Activated CD4-positive, alpha-beta T cell treated with anti-CD3 and anti-CD28 coated beads, Interleukin-2, amount 10 ng/mL, durations not matched to agents 7 days and 5 days (primary cell): ENCODE data around the gene EIF2B1. TPM values are rescaled to one million over a fixed set of nuclear protein-coding genes. Genes with fewer than 3 reads are reported as not detected.
"Not testable (repeated sequence)": the region's sequence is repeated elsewhere in the genome, so short reads cannot be mapped to it uniquely, and the experiment has no call there.

Source experiments
- CTCF ChIA-PET: fragments of 350-600 bp; sonication (Branson Sonifier 250); formaldehyde crosslinking; loops from one replicate; lab custom pipeline; 2021; ENCODE audit warnings: antibody characterized with exemption; lab: Charles Lee
- POLR2A ChIA-PET: fragments of 350-600 bp; sonication (Branson Sonifier 250); formaldehyde crosslinking; loops from one replicate; lab custom pipeline; 2021; ENCODE audit warnings: antibody characterized with exemption; lab: Charles Lee
- DNase-seq: peaks from one replicate; pipeline ENCODE4 v3.0.0-alpha.2; 2020
- H3K27ac Mint-ChIP-seq: one replicate; pipeline ENCODE4 v1.8.0; 2021; ENCODE audit warnings: mild to moderate bottlenecking, moderate library complexity, mixed read lengths
- H3K27me3 Mint-ChIP-seq: one replicate; pipeline ENCODE4 v1.8.0; 2021; ENCODE audit warnings: mixed read lengths
- H3K36me3 Mint-ChIP-seq: one replicate; pipeline ENCODE4 v1.8.0; 2021; ENCODE audit warnings: low read depth, mixed read lengths
- H3K4me1 Mint-ChIP-seq: one replicate; pipeline ENCODE4 v1.8.0; 2021; ENCODE audit warnings: mixed read lengths
- H3K4me3 Mint-ChIP-seq: one replicate; pipeline ENCODE4 v1.8.0; 2021; ENCODE audit warnings: mild to moderate bottlenecking, moderate library complexity, mixed read lengths
- H3K9me3 Mint-ChIP-seq: one replicate; pipeline ENCODE4 v1.8.0; 2021; ENCODE audit warnings: mixed read lengths
- total RNA-seq, 2 experiments: library from RNA; stranded (reverse); gene quantifications; one replicate each; pipeline ENCODE4 v1.2.3, GENCODE V29; 2021

The EIF2B1 gene
- total RNA-seq, 2 experiments from 2014 or later: 64.4 to 66.2 TPM

DNA sequence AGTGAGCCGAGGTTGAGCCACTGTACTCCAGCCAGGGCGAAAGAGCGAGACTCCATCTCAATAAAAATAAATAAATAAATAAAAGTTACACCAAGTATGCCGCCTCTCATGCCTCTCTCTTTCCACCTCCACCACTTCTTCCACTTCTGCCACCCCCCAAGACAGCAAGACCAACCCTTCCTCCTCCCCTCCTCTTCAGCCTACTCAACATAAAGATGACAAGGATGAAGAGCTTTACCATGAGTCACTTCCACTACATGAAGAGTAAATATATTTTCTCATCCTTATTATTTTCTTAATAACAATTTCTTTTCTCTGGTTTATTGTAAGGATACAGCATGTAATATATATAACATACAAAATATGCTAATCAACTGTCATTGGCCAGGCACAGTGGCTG is 52.7 kb downstream of the EIF2B1 start:
- no peak for DNase-seq
- no peaks in the 10 kb centered on the region for H3K9me3 Mint-ChIP-seq
- H3K36me3 Mint-ChIP-seq: peaks cover 2% of the 10 kb centered on the region
- ChIA-PET POLR2A (interaction anchor here (0.6 kb wide), 1 partner anchor 302 kb away, joined by 5 read pairs; no protein-coding TSS in a partner anchor), CTCF (no interaction called here)
- H3K4me3 Mint-ChIP-seq: no peak overlapping the region
- H3K27ac Mint-ChIP-seq: no peak overlapping the region
- no peaks in the 10 kb centered on the region for H3K27me3 Mint-ChIP-seq
- peaks cover 23% of the 10 kb centered on the region for H3K4me1 Mint-ChIP-seq

DNA sequence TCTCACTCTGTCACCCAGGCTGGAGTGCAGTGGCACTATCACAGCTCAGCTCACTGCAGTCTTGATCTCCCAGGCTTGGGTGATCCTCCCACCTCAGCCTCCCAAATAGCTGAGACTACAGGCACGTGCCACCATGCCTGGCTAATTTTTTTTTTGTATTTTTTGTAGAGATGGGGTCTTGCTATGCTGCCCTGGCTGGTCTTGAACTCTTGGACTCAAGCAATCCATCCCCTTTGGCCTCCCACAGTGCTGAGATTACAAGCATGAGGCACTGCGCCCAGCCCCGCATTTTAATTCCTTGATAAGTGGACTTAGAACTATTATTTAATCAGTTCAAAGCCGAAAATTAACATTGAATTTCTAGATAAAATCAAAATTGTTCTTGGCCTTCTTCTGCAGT is 54.7 kb downstream of the EIF2B1 start:
- DNase-seq, H3K27me3 Mint-ChIP-seq, H3K4me3 Mint-ChIP-seq, H3K27ac Mint-ChIP-seq, POLR2A ChIA-PET, H3K36me3 Mint-ChIP-seq, H3K9me3 Mint-ChIP-seq: not testable (repeated sequence)
- peaks cover 15% of the 10 kb centered on the region for H3K4me1 Mint-ChIP-seq
- CTCF ChIA-PET: interaction anchor here (0.7 kb wide), 1 partner anchor 779 kb away, joined by 3 read pairs; no protein-coding TSS in a partner anchor

DNA sequence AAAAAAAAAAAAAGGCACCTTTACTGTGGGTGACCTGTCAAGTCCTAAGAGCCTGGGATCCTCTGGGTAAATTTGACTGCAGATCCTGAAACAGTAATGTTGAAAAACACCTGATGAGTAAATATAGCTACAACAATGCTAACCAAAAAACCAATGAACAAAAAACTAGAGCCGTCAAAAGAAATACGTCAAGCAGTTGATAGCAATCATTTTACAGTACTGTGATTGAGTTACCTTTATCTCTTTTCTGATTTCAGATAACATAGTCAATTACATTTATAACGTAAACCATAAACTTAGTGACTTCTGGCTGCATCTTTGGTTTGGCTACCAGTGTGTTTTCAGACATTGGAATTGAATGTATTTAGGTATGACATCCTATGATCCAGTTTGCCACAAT is 55.2 kb downstream of the EIF2B1 start:
- POLR2A ChIA-PET: no interaction called here
- CTCF ChIA-PET: interaction anchor here (0.7 kb wide), 1 partner anchor 779 kb away, joined by 3 read pairs; no protein-coding TSS in a partner anchor
- DNase-seq: no peak
- Mint-ChIP-seq H3K27me3 (no peaks in the 10 kb centered on the region), H3K27ac (no peak overlapping the region), H3K4me1 (peaks cover 14% of the 10 kb centered on the region), H3K9me3 (no peaks in the 10 kb centered on the region), H3K36me3 (no peaks in the 10 kb centered on the region), H3K4me3 (no peak overlapping the region)

DNA sequence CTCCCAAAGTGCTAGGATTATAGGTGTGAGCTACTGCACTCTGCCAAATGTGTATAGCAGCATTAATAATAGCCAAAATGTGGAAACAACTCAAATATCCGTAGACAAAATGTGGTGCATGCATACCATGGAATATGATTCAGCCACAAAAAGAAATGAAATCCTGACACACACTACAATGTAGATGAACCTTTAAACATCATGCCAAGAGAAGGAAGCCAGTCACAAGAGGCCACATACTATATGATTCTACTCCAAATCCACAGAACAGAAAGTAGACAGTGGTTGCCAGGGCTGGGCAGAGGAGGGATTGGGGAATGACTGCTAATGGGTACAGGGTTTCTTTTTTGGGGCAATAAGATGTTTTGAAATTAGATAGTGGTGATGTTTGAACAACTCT is 56.9 kb downstream of the EIF2B1 start:
- Mint-ChIP-seq H3K4me1 (peaks cover 1% of the 10 kb centered on the region), H3K27me3 (no peaks in the 10 kb centered on the region), H3K4me3 (no peak overlapping the region), H3K9me3 (no peaks in the 10 kb centered on the region), H3K36me3 (no peaks in the 10 kb centered on the region), H3K27ac (no peak overlapping the region)
- DNase-seq: no peak
- CTCF ChIA-PET: no interaction called here
- POLR2A ChIA-PET: no interaction called here

DNA sequence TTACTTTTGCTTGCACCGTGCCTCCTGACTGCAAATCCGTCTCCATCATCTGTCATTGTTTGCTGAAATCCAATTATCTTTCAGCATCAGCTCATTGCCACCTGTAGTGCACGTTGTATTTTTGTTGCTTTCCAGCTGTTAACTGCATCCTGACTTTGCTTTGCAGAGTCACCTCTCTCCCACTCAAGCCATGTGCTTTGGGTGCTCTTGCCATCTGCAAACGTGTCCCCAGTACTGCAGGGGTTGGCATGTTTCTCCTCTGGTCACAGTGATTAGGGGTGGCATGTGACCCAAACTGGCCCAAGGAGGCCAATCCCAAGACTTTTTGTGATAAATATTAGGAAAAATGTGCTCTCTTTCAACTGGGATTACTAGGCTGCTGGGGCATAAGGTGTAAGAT is 59.6 kb downstream of the EIF2B1 start:
- POLR2A ChIA-PET: no interaction called here
- no peaks in the 10 kb centered on the region for H3K9me3 Mint-ChIP-seq
- H3K27ac Mint-ChIP-seq: no peak overlapping the region
- peaks cover 1% of the 10 kb centered on the region for H3K27me3 Mint-ChIP-seq
- CTCF ChIA-PET: interaction anchor here (0.8 kb wide), 1 partner anchor 459 kb away, joined by 6 read pairs; no protein-coding TSS in a partner anchor
- DNase-seq: no peak
- H3K4me1 Mint-ChIP-seq: peaks cover 12% of the 10 kb centered on the region
- no peak overlapping the region for H3K4me3 Mint-ChIP-seq
- no peaks in the 10 kb centered on the region for H3K36me3 Mint-ChIP-seq

DNA sequence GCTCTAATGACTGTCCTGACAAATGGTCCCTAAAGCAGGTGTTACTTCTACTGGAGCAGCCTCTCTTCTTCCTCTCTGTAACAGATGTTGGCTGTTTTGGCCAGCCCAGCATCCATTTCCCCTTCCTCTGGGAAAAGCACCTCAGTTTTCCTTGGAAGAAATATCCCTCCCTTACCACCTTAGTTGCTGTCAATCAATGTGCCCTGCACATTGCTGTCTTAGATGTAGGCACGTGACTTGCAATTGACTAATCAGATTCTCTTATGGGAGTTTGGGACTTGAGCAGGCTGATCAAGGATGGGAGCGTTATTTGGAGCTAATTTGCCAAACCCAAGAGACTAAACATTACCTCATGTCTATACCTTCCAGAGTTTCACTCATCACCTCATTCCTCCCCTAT is 61.1 kb downstream of the EIF2B1 start:
- Mint-ChIP-seq H3K27ac (no peak overlapping the region), H3K9me3 (no peaks in the 10 kb centered on the region), H3K36me3 (no peaks in the 10 kb centered on the region), H3K4me1 (peaks cover 12% of the 10 kb centered on the region), H3K27me3 (peaks cover 1% of the 10 kb centered on the region), H3K4me3 (no peak overlapping the region)
- POLR2A ChIA-PET: no interaction called here
- CTCF ChIA-PET: interaction anchor here (0.6 to 0.9 kb wide), 2 partner anchors 11 to 13 kb away, joined by 3 to 4 read pairs; no protein-coding TSS in a partner anchor
- DNase-seq: no peak

DNA sequence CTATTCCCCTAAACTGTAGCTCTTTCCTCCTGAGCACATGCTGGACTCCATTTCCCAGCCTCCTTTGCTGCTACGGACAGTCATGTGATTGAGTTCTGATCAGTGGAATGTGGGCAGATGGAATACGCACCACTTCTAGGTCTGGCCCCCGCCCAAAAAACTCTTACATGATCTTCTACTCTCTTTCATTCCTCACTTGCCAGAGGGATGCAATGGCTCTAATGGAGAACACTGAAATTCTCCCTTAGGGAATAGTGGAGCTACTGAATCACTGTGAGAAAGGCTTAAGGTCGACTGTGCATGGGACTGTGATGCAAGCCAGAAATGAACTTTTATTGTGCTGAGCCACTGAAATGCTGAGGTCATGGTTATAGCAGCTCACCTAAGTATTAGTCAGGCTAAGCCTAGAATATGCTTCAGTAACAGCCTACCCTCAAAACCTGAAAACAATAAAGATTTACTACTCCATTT is 62.1 kb downstream of the EIF2B1 start:
- no peak for DNase-seq
- ChIA-PET CTCF (interaction anchor here (1.3 to 1.8 kb wide), 2 partner anchors 12 to 274 kb away, joined by 3 to 6 read pairs; no protein-coding TSS in a partner anchor), POLR2A (no interaction called here)
- Mint-ChIP-seq H3K4me1 (peaks cover 12% of the 10 kb centered on the region), H3K27ac (no peak overlapping the region), H3K36me3 (no peaks in the 10 kb centered on the region), H3K27me3 (peaks cover 1% of the 10 kb centered on the region), H3K9me3 (no peaks in the 10 kb centered on the region), H3K4me3 (no peak overlapping the region)

Other genes with a start within 250 kb of the EIF2B1 start
- gene KMT5A, start 249.6 kb downstream of the EIF2B1 start, total RNA-seq: 10 to 100 TPM; 73.6 to 85.3 TPM
- gene RILPL2, start 197.0 kb downstream of the EIF2B1 start, total RNA-seq: 1 to 10 TPM; 6.0 to 6.5 TPM
- 10 to 100 TPM; 24.8 to 31.7 TPM for gene SNRNP35, start 175.5 kb downstream of the EIF2B1 start, total RNA-seq
- gene RILPL1, start 100.0 kb downstream of the EIF2B1 start, total RNA-seq: under 1 TPM; 0.79 to 0.89 TPM
- 100 to 1,000 TPM; 138 to 168 TPM for gene TMED2, start 49.1 kb downstream of the EIF2B1 start, total RNA-seq
- 10 to 100 TPM; 35.9 to 38.3 TPM for gene DDX55, start 31.6 kb downstream of the EIF2B1 start, total RNA-seq
- gene GTF2H3, start 143 bp upstream of the EIF2B1 start, total RNA-seq: 10 to 100 TPM; 46.7 to 47.8 TPM
- 1 to 10 TPM; 4.0 to 4.7 TPM for gene TCTN2, start 37.4 kb upstream of the EIF2B1 start, total RNA-seq
- gene ATP6V0A2, start 78.7 kb upstream of the EIF2B1 start, total RNA-seq: 10 to 100 TPM; 43.2 to 46.4 TPM
- gene DNAH10, start 128.6 kb upstream of the EIF2B1 start, total RNA-seq: under 1 TPM; 0.12 to 0.17 TPM